HG03025 (cell line): ENCODE measurements around the gene CD96.

ENCODE experiments used
- ATAC-seq: cut with Tn5 transposase; IDR thresholded peaks from one replicate; pipeline ENCODE4 v1.9.1; 2021; ENCODE audit warnings: mild to moderate bottlenecking, moderate library complexity; ENCODE audit not compliant: unreplicated experiment, low FRiP score

CD96 gene

GRCh38 chr3:111591555-111591954 lies 49.6 kb downstream of the CD96 start:
- ATAC-seq = no peak

GRCh38 chr3:111592143-111592542 lies 50.1 kb downstream of the CD96 start:
- ATAC-seq = no peak

GRCh38 chr3:111592936-111593335 lies 50.9 kb downstream of the CD96 start:
- no peak for ATAC-seq

GRCh38 chr3:111593666-111594065 lies 51.7 kb downstream of the CD96 start:
- ATAC-seq = no peak

- no peak for ATAC-seq
Observed at GRCh38 chr3:111594205-111594604, 52.2 kb downstream of the CD96 start.

- no peak for ATAC-seq
Observed at GRCh38 chr3:111594781-111595180, 52.8 kb downstream of the CD96 start.

GRCh38 chr3:111595232-111595631 lies 53.2 kb downstream of the CD96 start, which contains the start of gene ZBED2:
ZBED2 (minus strand) TSS chr3:111595346; CDS start chr3:111594201, 1,145 bp downstream.
- no peak for ATAC-seq

GRCh38 chr3:111596328-111596727 lies 54.3 kb downstream of the CD96 start:
- no peak for ATAC-seq

- ATAC-seq = no peak
Observed at GRCh38 chr3:111598139-111598538, 56.1 kb downstream of the CD96 start.

GRCh38 chr3:111598552-111598951 lies 56.6 kb downstream of the CD96 start:
- ATAC-seq = no peak

- ATAC-seq = no peak
Observed at GRCh38 chr3:111601810-111602209, 59.8 kb downstream of the CD96 start.

GRCh38 chr3:111603679-111604078 lies 61.7 kb downstream of the CD96 start:
- peak; percentile 50 for ATAC-seq

GRCh38 chr3:111604119-111604518 lies 62.1 kb downstream of the CD96 start:
- ATAC-seq = peak; percentile 14

- no peak for ATAC-seq
Observed at GRCh38 chr3:111605018-111605417, 63.0 kb downstream of the CD96 start.

- no peak for ATAC-seq
Observed at GRCh38 chr3:111605493-111605892, 63.5 kb downstream of the CD96 start.

GRCh38 chr3:111607240-111607920 lies 65.4 kb downstream of the CD96 start:
- ATAC-seq = no peak

- no peak for ATAC-seq
Observed at GRCh38 chr3:111608383-111608782, 66.4 kb downstream of the CD96 start.

GRCh38 chr3:111609700-111610099 lies 67.7 kb downstream of the CD96 start:
- ATAC-seq = no peak

- ATAC-seq = peak; percentile 91
Observed at GRCh38 chr3:111610189-111610588, 68.2 kb downstream of the CD96 start.

GRCh38 chr3:111610612-111611054 lies 68.6 kb downstream of the CD96 start:
- no peak for ATAC-seq

- ATAC-seq = no peak
Observed at GRCh38 chr3:111613294-111613693, 71.3 kb downstream of the CD96 start.

GRCh38 chr3:111615880-111616279 lies 73.9 kb downstream of the CD96 start:
- ATAC-seq = no peak
